ENCODE measurements around the gene ATP8A2. TPM values are rescaled to one million over a fixed set of nuclear protein-coding genes. Genes with fewer than 3 reads are reported as not detected.

Gene ATP8A2
- total RNA-seq, 1 donor from 2014 or later = 3.4 TPM

- Mint-ChIP-seq H3K27me3 (ENCODE audit: low read depth) (no peaks in the 10 kb centered on the region), H3K27ac (ENCODE audit: unreplicated experiment) (no peak overlapping the region), H3K4me3 (no peak overlapping the region), H3K4me1 (peaks cover 2% of the 10 kb centered on the region), H3K36me3 (ENCODE audit: low read depth) (no peaks in the 10 kb centered on the region), H3K9me3 (no peaks in the 10 kb centered on the region)
- TF ChIP-seq CTCF (conservative IDR thresholded peaks at IDR 0.05) = no peak
- no peak for DNase-seq (ENCODE audit: low read depth, low spot score)
Measured at GRCh38 chr13:25766991-25767390, 395.2 kb downstream of the ATP8A2 start.

- TF ChIP-seq CTCF (conservative IDR thresholded peaks at IDR 0.05) = no peak
- Mint-ChIP-seq H3K27ac (ENCODE audit: unreplicated experiment) (no peak overlapping the region), H3K36me3 (ENCODE audit: low read depth) (no peaks in the 10 kb centered on the region)
Measured at GRCh38 chr13:25768376-25768775, 396.6 kb downstream of the ATP8A2 start.

GRCh38 chr13:25768838-25769237, 397.1 kb downstream of the ATP8A2 start:
- no peak for TF ChIP-seq CTCF (conservative IDR thresholded peaks at IDR 0.05)
- peaks cover 7% of the 10 kb centered on the region for H3K4me1 Mint-ChIP-seq
- no peak overlapping the region for H3K4me3 Mint-ChIP-seq
- DNase-seq (ENCODE audit: low read depth, low spot score) = no peak
- no peaks in the 10 kb centered on the region for H3K9me3 Mint-ChIP-seq
- H3K27ac Mint-ChIP-seq (ENCODE audit: unreplicated experiment) = no peak overlapping the region
- no peaks in the 10 kb centered on the region for H3K36me3 Mint-ChIP-seq (ENCODE audit: low read depth)
- H3K27me3 Mint-ChIP-seq (ENCODE audit: low read depth) = no peaks in the 10 kb centered on the region

More at GRCh38 chr13:25768376-25768775, 396.6 kb downstream of the ATP8A2 start:
- Mint-ChIP-seq H3K9me3 (no peaks in the 10 kb centered on the region), H3K4me3 (no peak overlapping the region), H3K4me1 (peaks cover 7% of the 10 kb centered on the region), H3K27me3 (ENCODE audit: low read depth) (no peaks in the 10 kb centered on the region)
- DNase-seq (ENCODE audit: low read depth, low spot score) = no peak

GRCh38 chr13:25770601-25771000, 398.8 kb downstream of the ATP8A2 start:
- H3K36me3 Mint-ChIP-seq (ENCODE audit: low read depth) = no peaks in the 10 kb centered on the region
- H3K27me3 Mint-ChIP-seq (ENCODE audit: low read depth) = no peaks in the 10 kb centered on the region
- TF ChIP-seq CTCF (conservative IDR thresholded peaks at IDR 0.05) = no peak
- H3K27ac Mint-ChIP-seq (ENCODE audit: unreplicated experiment) = peak overlapping the region; percentile 17
- H3K4me3 Mint-ChIP-seq = no peak overlapping the region
- DNase-seq (ENCODE audit: low read depth, low spot score) = no peak
- H3K4me1 Mint-ChIP-seq = peaks cover 13% of the 10 kb centered on the region
- no peaks in the 10 kb centered on the region for H3K9me3 Mint-ChIP-seq

- H3K27ac Mint-ChIP-seq (ENCODE audit: unreplicated experiment) = no peak overlapping the region
- TF ChIP-seq CTCF (conservative IDR thresholded peaks at IDR 0.05) = no peak
- no peak for DNase-seq (ENCODE audit: low read depth, low spot score)
- H3K4me3 Mint-ChIP-seq = no peak overlapping the region
- peaks cover 19% of the 10 kb centered on the region for H3K4me1 Mint-ChIP-seq
- H3K9me3 Mint-ChIP-seq = no peaks in the 10 kb centered on the region
- no peaks in the 10 kb centered on the region for H3K27me3 Mint-ChIP-seq (ENCODE audit: low read depth)
- H3K36me3 Mint-ChIP-seq (ENCODE audit: low read depth) = no peaks in the 10 kb centered on the region
Measured at GRCh38 chr13:25771202-25771601, 399.4 kb downstream of the ATP8A2 start.
